Fibroblast of the aortic adventitia (primary cell): ENCODE results near the gene LDLRAD2. TPM values are rescaled to one million over a fixed set of nuclear protein-coding genes. Genes with fewer than 3 reads are reported as not detected.
"Not testable (repeated sequence)": the region's sequence is repeated elsewhere in the genome, so short reads cannot be mapped to it uniquely, and the experiment has no call there.

Source experiments
- DNase-seq: peaks from one replicate; pipeline ENCODE4 v3.0.0-alpha.2; 2010; ENCODE audit warnings: low read depth
- H3K4me3 ChIP-seq: 2 replicates; pipeline ENCODE4 v1.5.1; 2011; ENCODE audit warnings: low read depth, mild to moderate bottlenecking, control low read depth, low read length, moderate library complexity
- CTCF ChIP-seq: IDR thresholded peaks from 2 replicates; pipeline ENCODE4 v1.5.1; 2011; ENCODE audit warnings: mild to moderate bottlenecking, low read length, control low read depth, inconsistent platforms; ENCODE audit not compliant: insufficient read depth
- total RNA-seq: library from RNA; depleted of rRNA; stranded (reverse); fragments of >200 nt; gene quantifications from 2 replicates; pipeline ENCODE4 v1.2.3, GENCODE V29; 2012; ENCODE audit warnings: low replicate concordance

LDLRAD2 gene
- total RNA-seq, 1 donor: 0.09 TPM

GRCh38 chr1:21781815-21782348 is 30.2 kb upstream of the LDLRAD2 start:
- H3K4me3 ChIP-seq: peak overlapping the region; percentile 77
- TF ChIP-seq CTCF: no peak
- peak; percentile 69 for DNase-seq

- peak overlapping the region; percentile 77 for H3K4me3 ChIP-seq
- DNase-seq: peak; percentile 65
- peak; percentile 40 for TF ChIP-seq CTCF
Observed at GRCh38 chr1:21782349-21782867, 29.7 kb upstream of the LDLRAD2 start.

GRCh38 chr1:21782868-21783678 is 29.0 kb upstream of the LDLRAD2 start, which contains the start of gene USP48:
Gene USP48 (minus strand): TSS chr1:21783149. CDS start chr1:21782957, 192 bp downstream.
- peak; percentile 98 for DNase-seq
- TF ChIP-seq CTCF: no peak
- peak within 1 kb of the TSS; percentile 77 for H3K4me3 ChIP-seq

- peak overlapping the region; percentile 77 for H3K4me3 ChIP-seq
- DNase-seq: peak; percentile 92
- TF ChIP-seq CTCF: no peak
Observed at GRCh38 chr1:21783679-21784603, 28.1 kb upstream of the LDLRAD2 start.

GRCh38 chr1:21785764-21786163 is 26.3 kb upstream of the LDLRAD2 start:
- not testable (repeated sequence) for H3K4me3 ChIP-seq, DNase-seq

GRCh38 chr1:21786640-21787039 is 25.4 kb upstream of the LDLRAD2 start:
- no peak for TF ChIP-seq CTCF
- H3K4me3 ChIP-seq: no peak overlapping the region
- DNase-seq: no peak
